Anterior cingulate cortex (tissue), 58 donors: ENCODE data around the gene UBR3.
"Not testable (repeated sequence)": the region's sequence is repeated elsewhere in the genome, so short reads cannot be mapped to it uniquely, and the experiment has no call there.

ENCODE experiments used
- DNase-seq, 58 donors: peaks; one replicate each; lab custom pipeline; 2025; lab: John Stamatoyannopoulos, UW

The UBR3 gene

GRCh38 chr2:169820101-169820500 lies 7.2 kb upstream of the UBR3 start:
- not testable (repeated sequence) for DNase-seq

DNA sequence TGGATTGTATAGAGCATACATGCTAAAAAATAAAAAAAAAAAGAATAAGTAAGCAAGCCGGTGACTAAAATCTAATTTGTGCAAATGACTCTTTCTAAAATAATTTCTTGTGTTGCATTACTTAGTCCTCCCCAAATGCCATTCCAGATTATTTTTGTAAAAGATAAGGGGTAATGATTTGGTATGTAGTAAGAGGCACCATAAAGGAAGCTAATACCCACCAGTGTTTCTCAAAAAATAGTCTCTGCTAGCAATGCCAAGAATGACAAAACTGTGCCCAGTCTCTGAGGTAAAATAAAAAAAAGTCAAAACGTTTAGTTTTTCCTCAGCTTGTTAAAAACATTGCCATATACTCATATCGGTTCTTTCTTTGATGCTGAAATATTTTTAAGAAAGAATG lies 5.2 kb upstream of the UBR3 start:
- no peak for DNase-seq

- DNase-seq = no peak
Observed at GRCh38 chr2:169822785-169823392, 4.4 kb upstream of the UBR3 start.

DNA sequence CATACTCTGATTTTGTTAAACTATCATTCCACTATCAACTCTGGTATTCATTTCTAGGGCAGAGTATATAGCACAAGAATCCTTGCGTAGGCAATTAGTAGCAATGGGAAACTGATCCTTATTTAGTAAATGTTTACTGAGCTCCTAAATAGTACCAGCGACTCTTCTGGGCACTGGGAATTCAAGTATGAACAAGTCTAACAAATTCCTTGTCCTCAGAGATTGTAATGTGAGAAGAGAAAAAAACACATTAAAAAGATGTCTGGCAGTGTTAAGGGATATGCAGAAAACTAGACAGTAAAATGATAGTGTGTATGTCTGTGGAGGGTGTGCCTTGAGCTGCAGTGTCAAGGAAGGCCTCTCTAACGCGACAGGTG lies 3.3 kb upstream of the UBR3 start:
- no peak for DNase-seq

DNA sequence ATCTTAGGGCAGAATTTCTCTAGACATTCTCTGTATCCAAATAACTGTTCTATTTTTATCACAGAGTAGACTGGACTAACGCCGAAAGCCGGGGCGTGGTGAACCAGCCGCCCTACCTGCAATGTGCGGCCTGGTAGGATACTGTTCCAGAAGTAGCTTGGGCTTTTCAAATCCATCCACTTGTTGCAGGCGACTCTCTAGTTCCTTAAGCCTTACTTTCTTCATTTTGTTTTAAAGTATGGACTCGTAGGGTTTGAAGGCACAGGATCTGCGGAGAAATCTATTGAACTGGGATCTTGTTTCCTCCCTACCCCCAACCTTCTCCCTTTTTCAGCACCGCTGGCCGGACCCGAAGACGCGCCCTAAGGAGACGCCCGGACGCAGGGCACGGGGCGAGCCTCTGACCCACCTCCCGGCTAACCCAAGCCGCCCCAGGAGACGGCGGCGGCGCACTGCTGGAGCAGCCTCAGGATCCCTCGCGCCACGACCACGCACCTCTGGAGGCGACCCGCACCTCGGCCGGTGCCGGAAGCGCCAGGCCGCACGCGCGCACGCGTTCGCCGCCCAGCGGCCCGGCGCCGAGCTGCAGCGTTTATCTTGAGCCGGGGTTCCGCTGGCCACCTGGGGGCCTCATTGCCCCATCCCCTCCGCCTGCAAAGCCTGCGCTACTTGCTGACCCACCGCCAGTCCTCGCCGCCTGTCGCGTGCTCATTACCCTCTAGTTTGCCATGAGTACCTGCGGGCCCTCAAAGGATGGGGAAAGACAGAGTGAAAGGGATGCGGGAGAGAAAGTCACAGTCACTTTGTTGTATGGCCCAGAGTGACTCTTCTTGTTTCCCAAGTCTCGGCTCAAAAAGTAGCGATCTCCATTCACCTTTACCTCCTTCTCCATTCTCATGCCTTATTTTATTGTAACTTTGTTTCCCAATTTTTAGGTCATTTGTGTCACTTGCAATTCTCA lies 2.6 kb upstream of the UBR3 start, which contains the start of gene METTL5:
TSS of gene METTL5 (minus strand) at position 533 of the 961 bp plus-strand sequence. CDS start at position 225, 308 bp downstream.
- peak in 57 of 58 donors; percentile 33 to 86 (median 76) for DNase-seq

- peak in 49 of 58 donors; percentile 4 to 65 (median 32) for DNase-seq
Observed at GRCh38 chr2:169828141-169828811, 1.0 kb downstream of the UBR3 start.

GRCh38 chr2:169834401-169834800 lies 7.1 kb downstream of the UBR3 start:
- DNase-seq = no peak

GRCh38 chr2:169838743-169839489 lies 11.7 kb downstream of the UBR3 start:
- DNase-seq = no peak

GRCh38 chr2:169839954-169840746 lies 12.9 kb downstream of the UBR3 start:
- DNase-seq = peak in 1 of 58 donors; percentile 3

GRCh38 chr2:169840747-169841142 lies 13.5 kb downstream of the UBR3 start:
- no peak for DNase-seq

DNA sequence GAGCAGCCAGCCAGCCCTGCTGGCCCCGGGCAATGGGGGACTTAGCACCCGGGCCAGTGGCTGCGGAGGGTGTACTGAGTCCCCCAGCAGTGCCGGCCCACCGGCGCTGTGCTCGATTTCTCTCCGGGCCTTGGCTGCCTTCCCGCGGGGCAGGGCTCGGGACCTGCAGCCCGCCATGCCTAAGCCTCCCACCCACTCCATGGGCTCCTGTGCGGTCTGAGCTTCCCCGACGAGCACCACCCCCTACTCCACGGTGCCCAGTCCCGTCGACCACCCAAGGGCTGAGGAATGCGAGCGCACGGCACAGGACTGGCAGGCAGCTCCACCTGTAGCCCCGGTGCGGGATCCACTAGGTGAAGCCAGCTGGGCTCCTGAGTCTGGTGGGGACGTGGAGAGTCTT lies 14.4 kb downstream of the UBR3 start:
- DNase-seq = not testable (repeated sequence)

DNA sequence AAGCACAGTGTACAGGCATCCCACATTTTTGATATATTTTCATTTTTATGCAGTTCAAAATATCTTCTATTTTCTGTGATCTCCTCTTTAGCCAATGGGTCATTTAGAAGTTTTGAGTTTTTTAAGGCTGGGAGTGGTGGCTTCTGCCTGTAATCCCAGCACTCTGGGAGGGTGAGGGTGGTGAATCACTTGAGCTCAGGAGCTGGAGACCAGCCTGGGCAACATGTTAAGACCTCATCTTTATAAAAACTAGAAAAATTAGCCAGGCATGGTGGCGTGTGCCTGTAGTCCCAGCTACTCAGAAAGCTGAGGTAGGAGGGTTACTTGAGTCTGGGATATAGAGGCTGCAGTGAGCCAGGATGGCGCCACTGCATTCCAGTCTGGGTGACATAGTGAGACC lies 17.8 kb downstream of the UBR3 start:
- DNase-seq = no peak

DNA sequence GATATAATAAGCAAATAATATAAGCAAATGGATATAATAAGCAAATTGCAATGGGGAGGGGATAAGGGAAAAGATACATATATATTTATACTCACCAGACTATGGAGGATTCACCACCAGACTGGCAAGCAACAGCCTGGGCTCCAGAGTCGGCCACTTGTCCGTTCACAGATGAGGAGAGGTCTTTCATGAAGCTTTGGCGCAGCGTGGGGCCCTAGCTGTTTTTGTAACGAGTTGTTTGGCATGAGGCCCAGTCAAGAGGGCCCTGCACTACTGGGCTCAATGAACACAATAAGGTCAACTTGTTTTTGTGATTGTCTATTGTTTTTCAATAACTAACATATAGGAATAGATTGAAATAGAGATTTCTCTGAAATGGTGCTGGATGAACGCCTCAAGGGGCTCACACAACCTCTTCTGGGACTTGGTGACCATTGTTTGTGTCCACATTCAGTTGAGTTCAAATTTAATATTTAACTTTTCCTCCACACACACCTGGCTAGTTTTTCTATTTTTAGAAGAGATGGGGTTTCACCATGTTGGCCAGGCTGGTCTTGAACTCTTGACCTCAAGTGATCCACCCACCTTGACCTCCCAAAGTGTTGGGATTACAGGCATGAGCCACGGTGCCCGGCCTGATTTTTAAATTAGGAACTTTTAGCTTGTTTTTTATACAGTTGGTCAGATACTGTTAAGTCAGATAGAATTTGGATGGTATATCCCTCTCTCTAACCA lies 21.9 kb downstream of the UBR3 start:
- DNase-seq = peak in 42 of 58 donors; percentile 3 to 72 (median 30)

DNA sequence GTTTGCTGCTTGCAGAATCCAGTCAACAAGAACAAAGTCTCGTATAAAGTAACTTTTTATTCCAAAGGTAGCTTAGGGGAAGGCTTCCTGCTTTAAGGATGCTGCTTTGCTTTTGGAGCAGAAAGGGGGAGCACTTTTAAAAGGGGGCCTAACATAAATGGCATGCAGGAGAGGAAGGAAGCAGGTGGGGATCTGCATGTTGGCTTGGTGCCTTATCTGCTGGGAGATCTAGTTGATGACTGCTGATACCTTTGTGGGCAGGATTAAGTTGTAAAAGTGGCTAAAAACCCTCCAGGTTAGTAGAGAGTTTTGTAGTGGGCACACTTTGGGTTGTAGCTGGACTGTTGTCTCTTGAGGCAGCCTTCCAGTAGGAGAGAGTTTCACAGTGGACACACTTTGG lies 22.5 kb downstream of the UBR3 start:
- DNase-seq = no peak

DNA sequence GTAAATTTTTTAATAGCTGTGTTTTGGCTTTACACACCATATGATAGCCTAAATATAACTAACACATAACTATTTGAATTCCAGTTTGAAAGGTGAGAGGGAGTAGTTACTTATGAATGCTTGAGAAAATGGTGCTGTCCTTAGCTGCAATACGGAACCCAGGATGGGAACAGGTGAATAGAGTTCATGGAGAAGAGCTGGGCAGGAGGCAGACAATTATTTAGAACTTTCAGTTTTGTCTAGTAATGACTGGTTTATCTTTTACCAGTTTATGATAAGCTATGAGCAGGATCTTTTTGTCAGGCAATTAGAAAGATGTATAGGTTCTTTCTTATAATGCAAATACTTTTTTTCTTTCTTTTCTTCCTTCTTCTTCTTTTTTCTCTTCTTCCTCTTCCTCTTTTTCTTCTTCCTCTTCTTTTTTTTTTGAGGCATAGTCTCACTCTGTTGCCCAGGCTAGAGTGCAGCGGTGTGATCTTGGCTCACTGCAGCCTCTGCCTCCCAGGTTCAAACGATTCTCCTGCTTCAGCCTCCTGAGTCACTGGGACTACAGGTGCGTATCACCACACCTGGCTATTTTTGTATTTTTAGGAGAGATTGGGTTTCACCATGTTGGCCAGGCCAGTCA lies 25.9 kb downstream of the UBR3 start:
- no peak for DNase-seq

DNA sequence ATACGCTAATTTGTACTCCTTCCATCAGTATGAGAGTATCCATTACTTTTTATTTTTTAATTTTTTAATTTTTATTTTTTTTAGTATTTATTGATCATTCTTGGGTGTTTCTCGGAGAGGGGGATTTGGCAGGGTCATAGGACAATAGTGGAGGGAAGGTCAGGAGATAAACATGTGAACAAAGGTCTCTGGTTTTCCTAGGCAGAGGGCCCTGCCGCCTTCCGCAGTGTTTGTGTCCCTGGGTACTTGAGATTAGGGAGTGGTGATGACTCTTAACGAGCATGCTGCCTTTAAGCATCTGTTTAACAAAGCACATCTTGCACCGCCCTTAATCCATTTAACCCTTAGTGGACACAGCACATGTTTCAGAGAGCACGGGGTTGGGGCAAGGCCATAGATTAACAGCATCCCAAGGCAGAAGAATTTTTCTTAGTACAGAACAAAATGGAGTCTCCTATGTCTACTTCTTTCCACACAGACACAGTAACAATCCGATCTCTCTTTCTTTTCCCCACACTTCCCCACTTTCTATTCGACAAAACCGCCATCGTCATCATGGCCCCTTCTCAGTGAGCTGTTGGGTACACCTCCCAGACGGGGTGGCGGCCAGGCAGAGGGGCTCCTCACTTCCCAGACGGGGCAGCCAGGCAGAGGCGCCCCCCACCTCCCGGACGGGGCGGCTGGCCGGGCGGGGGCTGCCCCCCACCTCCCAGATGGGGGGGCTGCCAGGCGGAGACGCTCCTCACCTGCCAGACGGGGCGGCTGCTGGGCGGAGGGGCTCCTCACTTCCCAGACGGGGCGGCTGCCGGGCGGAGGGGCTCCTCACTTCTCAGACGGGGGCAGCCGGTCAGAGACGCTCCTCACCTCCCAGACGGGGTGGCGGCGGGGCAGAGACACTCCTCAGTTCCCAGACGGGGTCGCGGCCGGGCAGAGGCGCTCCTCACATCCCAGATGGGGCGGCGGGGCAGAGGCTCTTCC lies 28.3 kb downstream of the UBR3 start:
- DNase-seq = not testable (repeated sequence)

DNA sequence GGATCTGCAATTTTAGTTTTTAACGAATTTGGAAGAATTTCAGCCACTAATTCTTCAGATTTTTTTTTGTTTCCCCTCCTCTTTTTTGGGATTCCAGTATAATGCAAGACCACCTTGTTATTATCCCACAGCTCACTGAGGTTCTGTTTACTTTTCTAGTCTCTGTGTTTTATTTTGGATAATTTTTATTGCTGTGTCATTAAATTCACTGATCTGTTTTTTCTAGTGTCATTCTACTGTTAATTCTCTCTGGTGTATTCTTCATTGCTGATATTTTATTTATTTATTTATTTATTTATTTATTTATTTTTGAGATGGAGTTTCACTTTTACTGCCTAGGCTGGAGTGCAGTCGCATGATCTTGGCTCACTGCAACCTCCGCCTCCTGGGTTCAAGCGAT lies 32.2 kb downstream of the UBR3 start:
- no peak for DNase-seq
